ENCODE measurements around the gene SOX5.
"Not testable (repeated sequence)": the region's sequence is repeated elsewhere in the genome, so short reads cannot be mapped to it uniquely, and the experiment has no call there.

Gene SOX5

DNA sequence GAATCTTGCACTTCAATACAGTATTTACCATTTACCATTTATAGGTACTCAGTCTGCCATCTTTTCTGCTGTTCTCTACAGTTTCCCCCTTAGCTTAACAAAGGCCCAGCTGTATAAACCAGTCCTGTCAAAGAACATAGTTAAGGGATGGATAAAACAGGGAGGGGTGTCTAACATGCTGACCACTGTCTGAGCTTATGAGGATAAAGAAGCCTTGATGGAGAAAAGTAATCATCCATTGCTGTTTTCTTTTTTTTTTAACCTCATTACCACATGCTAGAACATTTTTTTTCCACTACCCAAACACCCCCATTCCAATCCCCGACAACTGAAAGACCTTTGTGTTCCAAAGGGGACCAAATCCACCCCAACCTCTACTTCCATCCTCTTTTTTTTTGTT, 39.9 kb downstream of the SOX5 start:
- DNase-seq (ENCODE audit: low read depth): no peak

DNA sequence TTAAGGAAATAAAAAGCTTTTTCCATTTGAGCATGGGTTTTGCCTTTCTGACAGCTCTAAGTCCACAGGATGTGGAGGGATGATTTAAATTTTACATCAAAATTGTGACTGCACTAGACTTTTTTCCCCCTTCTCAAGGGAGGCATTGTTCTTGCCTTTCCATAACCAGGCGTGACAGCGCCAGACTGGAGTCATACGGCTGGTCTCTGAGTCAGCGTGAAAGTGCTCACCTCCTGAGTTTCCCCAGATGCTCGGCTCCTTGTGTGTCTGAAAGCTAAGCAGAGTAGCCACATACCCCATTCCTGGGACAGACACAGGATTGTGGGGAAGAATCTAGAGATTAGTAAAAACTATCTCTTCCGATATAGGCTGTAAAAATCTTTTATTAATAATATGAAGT, 43.1 kb downstream of the SOX5 start:
- DNase-seq (ENCODE audit: low read depth): no peak

DNA sequence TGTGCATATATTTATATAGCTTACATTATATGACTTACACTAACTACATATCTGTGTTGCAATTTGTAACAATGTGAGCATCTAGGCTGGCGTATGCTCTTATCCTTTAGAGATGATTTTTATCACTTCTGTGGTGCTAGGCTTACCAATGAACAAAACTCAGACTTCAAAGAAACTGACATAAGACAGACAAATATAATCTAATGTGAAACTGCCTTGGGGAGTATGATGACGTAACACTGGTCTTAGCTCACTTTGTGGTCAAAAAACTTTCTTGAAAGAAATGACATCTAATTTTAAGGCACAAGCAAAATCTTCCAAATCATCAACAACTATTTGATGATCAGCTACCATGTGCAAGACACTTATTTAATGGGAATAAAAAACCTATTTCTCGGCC, 50.0 kb downstream of the SOX5 start:
- DNase-seq (ENCODE audit: low read depth): no peak

DNA sequence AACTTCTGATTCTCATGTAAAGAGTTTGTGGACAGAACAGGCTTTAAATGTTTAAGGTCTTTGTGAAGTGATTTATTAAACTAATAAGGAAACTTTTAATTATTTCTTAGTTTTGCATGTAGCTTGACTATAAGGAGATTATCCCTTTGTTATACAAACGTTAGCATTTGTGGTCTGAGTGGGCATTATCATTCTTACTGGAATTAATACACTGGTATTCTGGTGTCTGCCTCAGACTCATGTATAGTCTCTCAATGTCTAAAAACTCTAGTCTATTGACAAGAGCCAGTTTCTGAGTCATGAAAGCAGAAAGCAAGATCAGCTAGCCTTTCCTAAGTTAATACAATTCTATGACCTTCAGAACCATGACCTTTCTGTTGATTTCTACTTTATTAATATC, 51.3 kb downstream of the SOX5 start:
- DNase-seq (ENCODE audit: low read depth): no peak

DNA sequence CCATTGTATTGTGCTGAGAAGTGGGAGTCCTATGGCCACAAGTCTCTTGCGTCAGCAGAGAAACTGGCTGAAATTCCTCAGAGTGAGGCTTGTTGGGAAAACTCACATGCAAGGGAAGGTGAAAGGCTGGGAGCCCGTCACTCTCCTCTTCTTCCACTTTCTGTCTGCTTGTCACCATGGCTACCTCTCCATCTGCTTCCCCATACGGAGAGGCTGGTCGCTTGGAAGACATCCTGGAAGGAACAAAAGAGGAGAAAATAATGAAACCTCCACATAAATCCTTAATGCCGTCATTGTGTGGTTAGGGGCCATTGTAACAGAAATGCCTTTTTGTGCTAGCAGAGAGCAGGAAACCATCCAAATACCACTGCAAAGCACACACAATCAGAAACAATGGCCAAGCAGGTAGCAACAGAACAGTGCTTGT, 53.7 kb downstream of the SOX5 start:
- no peak for DNase-seq (ENCODE audit: low read depth)

DNA sequence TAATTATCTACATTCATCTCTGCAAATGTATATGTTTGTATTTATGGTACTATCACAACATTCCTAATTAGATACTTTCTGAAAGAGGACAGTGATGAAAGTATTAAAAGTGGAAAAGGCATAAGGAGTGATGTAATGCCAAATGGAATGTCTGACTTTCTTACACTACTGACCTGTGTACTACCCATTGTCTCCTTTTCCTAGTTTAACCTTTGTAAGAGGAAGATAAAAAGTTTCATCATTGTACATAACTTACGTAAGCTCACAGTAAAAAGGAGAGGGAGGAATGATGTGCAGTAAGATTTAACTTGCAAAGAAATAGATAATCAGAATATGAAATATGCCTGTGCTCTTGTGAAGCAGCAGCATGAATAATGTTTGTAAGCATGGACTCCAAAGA, 55.9 kb downstream of the SOX5 start:
- no peak for DNase-seq (ENCODE audit: low read depth)

DNA sequence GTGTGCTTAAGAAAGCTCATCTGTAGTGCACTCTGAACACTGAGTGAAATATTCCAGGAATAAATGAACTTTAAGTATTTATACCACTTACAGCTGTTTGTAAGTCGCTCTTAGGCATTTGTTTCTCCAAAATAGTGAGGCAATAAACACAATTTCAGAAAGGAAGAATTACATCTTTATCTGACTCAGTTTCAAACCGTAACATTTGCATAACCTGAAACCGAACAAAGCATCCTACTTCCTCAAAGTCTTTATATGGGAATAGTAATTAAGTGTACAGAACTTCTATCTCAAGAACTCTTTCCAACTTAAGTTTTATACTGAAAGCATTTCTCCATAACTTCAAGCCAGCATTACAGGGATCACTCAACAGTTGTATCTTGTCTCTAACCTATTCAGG, 58.4 kb downstream of the SOX5 start:
- DNase-seq (ENCODE audit: low read depth): no peak

DNA sequence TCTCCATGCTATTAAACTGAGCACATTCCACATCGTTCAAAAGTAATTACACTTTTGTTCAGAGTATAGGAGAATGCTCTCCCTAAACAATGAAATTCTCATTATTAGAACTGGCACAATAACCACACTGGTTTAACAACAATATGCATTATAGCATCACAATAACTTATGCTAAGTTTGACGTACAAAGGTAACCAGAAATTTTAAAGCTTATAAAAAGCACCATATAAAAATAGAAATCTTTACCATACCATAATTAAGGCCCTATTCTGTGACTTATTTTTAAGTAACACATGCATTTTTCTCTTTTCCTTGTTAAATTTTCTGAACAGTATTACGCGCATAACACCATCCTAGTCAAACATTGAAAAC, 60.4 kb downstream of the SOX5 start:
- no peak for DNase-seq (ENCODE audit: low read depth)

DNA sequence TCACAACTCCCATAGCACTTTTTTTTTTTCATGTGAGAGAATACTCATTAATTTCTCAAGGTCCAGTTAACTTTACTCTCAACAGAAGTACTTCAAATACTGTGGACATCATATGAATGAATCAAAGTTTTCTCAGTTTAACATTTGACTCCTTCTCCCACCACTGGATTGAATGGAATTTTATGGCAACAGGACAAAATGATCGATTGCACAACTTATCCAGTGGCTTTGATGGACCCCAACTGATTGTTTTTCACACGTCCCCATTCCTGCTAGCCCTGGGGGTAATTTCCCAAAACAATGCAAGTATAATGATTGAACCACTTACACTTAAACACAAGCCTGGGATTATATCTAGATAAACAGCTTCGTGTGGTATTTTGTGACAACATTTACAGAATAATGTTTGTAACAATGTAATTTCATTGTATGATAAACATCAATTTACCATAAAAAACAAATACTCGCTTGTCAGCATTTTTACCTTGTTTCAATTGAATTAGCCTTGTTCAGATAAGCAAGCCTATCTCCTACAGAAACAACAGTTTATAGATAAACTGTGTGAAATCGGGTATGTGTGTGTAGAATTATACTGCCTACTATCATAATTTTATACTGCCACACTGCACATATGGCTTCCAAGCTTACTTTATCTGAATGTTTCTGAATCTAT, 60.9 kb downstream of the SOX5 start:
- DNase-seq (ENCODE audit: low read depth): no peak

DNA sequence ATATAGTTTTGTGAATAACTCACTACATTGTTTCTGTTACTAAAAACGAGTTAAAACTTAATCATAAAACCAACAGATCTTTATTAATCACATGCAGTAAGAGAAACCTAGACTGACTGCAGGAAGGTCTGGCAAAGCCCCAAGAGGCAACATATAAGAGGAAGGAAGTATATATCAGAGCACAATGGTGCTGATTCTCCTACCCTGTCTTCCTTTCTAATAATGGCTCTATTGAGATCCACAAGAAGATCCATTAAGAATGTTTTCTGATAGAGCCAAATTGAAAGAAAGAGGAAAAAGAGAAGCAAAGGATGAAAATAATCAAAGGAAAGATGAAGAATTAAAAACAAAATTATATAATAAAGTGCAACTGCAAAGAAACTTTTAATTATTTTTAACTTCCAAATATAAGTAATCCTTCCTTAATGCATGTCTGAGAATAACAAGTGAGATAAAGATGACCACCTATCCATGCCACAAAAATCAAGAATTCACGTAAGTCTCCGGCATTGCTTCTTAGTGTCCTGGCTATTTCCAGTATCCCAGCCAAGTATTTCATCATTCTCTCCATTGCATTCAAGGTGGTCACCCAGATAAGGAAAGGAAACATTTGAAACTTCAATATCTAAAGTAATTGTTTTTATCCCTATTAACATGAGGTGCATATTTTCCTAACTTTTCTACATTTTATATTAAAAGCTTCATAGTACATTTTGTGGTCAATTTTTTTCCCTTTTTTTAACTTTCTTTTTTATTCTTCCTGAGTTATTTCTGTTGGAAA, 62.2 kb downstream of the SOX5 start:
- DNase-seq (ENCODE audit: low read depth): no peak

DNA sequence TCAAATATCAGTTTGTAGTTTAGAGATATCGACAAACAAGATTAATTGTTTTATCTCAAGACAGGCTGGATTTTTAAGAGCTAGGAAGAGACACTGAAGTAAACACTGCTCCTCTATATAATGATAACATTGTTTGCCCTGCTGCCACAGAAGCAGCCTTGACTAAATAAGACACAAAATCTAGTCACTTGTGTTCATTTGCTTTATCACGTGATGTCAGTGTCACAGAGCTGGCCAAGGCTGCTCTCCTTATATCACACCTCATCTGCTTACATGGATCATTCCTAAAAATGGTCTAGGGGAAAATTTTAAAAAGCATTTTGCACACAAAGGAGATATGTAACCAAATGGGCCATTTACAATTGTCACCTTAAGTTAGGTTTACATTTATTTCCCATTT, 64.1 kb downstream of the SOX5 start:
- DNase-seq (ENCODE audit: low read depth): no peak

DNA sequence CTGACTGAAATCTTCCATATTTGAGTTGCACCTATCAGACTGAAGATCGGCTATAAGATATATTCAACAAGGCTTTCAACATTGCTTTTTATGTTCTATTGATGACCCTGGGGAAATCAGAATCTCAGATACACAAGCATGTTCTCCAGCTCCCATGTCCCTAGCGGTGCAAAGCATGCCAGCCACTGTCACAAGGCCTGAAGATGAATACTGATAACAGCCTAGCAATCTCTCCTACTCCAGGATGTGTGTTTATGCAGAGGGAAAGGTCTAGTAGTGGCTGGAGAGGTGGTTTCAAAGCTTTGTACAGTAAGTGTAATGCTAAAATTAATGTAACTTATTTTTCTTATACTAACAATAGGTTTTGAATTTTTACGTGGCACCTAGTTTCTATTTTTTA, 64.6 kb downstream of the SOX5 start:
- DNase-seq (ENCODE audit: low read depth): no peak

DNA sequence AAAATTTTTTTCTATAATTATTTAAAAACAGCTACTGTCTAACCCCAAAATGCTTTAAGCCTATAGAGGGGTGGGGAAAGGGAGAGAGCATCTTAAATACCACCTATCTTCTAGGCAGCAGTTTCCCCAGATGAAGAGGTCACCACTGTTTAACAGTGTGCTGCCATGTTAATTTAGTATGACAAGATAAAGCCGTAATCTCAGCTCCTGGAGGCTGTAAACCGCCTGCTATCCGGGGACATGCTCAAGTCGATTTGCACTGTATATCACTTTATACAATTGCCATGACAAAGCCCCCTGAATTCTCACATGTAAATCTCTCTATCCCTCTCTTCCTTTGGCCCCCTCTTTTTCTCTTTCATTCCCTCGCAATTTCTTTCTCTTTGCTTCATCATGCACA, 68.5 kb downstream of the SOX5 start:
- DNase-seq (ENCODE audit: low read depth): no peak

DNA sequence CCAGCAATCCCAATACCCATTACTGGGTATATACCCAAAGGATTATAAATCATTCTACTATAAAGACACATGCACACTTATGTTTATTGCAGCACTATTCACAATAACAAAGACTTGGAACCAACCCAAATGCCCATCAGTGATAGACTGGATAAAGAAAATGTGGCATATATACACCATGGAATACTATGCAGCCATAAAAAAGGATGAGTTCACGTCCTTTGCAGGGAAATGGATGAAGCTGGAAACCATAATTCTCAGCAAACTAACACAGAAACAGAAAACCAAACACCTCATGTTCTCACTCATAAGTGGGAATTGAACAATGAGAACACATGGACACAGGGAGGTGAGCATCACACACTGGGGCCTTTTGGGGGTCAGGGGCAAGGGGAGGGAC, 72.9 kb downstream of the SOX5 start:
- not testable (repeated sequence) for DNase-seq (ENCODE audit: low read depth)

DNA sequence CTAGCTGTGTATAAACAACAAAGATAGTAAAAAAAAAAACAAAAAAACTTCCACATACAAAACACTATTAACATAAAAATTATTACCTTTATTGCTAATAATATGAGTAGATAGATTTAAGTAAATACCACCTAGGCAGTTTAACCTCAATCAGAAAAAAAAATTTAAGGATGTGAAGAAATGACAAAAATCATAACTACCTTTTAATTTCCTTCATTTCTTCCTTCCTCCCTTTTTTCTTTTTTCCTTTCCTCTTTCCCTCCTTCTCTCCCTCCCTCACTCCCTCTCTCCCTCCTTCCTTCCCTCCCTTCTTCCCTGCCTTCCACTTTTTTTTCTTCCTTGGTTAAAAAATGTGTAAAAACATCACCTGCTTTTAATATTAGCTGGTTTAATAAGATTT, 81.7 kb downstream of the SOX5 start:
- DNase-seq (ENCODE audit: low read depth): no peak

DNA sequence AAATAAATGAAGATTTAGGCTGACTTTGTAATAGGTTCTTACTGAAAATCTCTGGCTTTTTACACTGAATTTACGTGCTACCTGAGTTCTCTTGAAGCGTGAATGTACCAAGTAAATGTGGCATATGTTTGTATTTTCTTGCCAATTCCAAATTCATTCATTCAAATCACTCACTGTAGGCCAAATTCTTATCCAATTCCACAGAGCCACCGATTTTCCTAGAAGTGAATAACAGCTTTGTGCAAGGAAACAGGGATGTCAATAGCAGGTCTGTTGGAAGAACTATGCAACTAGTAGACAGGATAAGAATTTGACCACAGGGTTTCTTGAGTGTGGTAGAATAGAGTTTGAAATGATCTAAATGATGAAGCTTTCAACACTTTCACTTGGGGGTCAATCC, 86.8 kb downstream of the SOX5 start:
- no peak for DNase-seq (ENCODE audit: low read depth)

DNA sequence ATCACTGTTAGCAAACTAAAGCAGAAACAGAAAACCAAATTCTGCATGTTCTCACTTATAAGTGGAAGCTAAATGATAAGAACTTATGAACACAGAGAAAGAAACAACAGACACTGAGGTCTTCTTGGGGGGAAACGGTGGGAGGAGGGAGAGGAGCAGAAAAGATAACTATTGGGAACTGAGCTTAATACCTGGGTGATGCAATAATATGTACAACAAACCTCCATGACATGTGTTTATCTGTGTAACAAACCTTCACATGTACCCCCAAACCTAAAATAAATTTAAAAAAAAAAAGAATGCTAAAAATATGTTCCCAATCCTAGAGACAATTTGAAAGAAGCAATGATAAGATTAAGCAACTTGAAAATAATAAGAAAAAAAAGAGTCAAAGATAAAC, 89.5 kb downstream of the SOX5 start:
- DNase-seq (ENCODE audit: low read depth): no peak

DNA sequence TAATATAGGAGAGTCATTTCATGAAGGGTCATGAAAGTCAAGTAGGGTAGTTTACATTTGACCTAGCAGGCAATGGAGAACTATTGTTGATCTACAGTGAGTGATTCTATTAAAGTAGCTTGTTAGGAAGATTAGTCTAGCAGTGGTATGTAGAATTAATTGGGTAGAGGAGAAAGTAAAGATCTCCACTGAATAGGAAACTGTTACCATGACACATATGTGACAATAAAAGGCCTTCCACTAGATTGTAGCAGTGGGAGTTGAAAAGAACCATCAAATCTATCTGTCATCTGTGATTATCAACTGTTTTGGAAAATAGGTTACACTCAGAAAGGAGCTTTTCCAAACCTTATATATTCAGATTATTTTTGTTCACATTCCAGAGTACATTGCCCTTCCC, 92.3 kb downstream of the SOX5 start:
- DNase-seq (ENCODE audit: low read depth): no peak

DNA sequence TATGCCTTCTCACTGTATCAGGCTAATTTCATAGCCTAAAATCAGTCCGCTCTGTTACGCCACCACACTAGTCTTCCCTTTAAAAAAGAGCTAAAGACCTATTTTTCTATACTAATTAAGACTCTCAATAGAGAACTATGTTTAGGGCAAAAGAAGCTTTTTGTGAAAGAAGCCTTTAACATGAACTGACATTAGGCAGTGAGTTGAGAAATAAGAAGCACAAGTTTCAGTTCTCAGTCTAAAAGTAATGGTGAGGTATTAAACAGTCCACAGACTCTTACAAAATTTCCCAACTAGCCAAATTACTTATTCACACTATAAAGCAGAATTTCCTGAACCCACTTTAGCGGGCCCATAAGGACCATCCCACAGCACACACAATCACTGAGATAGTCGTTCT, 93.7 kb downstream of the SOX5 start:
- no peak for DNase-seq (ENCODE audit: low read depth)

DNA sequence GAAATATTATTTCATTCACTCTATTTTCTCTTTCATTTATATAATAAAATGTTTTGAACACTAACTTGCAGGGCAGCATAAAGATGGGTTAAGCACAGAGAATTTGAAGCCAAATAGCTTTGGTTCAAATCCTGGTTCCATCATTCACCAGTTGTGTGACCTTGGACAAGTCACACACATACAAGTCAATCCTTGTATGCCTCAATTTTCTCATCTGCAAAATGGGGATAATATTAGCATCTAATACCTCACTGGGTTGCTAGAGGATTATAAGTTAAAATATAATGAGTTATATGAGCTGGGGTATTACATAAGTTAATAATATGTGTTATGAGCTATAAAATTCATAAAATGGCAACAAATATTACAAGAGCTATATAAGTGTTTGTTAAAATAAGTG, 94.9 kb downstream of the SOX5 start:
- DNase-seq (ENCODE audit: low read depth): no peak

DNA sequence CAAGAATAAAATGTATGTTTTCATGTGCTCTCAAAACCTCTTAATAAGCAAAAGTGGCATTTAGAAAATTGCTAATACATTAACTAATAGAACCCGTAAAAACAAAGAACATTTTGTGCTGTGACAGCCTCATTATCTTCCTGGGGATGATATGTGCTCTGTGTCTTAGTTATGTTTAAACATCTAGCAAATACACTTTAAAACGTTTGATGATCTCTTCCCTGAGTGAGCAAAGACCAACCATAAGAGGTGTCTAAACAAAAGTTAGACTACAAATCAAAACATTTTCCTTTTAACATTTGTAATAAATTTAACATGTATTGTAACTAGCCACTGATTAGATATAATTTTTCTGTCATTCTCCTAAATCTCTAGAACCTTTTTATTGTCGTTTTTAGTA, 95.8 kb downstream of the SOX5 start:
- DNase-seq (ENCODE audit: low read depth): no peak

DNA sequence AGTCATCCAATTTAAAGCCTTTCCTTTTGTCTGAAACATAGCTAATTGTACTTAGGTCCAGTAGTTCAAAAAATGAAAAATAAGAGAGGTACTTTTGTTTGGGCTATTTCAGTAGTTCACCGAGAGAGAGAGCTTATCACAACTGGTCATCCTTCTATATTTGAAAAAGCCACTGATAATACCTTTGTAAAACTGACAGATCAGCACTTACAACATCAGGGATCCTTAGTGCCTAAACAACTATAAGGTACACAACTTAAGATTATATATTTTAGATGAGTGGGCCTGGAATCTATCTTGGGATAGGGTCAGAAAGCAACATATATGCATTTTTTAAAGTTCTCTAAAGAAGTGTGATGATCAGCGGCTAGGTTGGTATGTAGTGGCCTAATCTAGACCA, 97.9 kb downstream of the SOX5 start:
- DNase-seq (ENCODE audit: low read depth): no peak

DNA sequence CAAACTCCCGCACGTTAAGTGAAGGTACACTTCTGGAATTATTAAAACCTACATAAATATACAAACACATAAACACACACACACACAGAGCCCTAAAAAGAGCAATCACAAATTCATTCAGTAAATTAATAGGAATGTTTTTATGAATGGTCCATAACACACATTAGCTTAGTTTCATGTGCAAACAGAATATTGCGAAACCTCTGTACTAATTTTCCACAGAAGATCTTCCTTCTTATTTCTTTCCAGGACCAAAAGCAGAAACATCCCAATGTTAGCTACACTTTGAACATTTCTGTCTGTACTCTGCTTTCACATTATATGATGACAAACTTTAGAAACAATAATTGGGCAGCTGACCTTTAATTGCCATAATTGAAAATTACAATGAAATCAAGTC, 101.6 kb downstream of the SOX5 start:
- DNase-seq (ENCODE audit: low read depth): no peak

DNA sequence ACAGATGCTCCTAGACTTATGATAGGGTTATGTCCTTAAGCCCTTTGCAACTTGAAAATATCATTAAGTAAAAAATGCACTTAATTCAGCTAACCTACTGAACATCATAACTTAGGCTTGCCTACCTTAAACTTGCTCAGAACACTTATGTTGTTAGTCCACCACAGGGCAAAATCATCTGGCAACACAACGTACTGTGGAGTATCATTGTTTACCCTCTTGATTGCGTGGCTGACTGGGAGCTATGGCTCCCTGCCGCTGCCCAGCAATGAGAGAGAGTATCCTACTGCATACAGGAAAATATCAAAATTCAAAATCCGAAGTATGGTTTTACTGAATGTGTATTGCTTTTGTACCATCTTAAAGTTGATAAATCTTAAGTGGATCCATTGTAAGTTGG, 105.5 kb downstream of the SOX5 start:
- no peak for DNase-seq (ENCODE audit: low read depth)

All from T follicular helper cell (primary cell).